Kidney (tissue), 22 donors: ENCODE results near the gene IFNGR1. TPM values are rescaled to one million over a fixed set of nuclear protein-coding genes. Genes with fewer than 3 reads are reported as not detected.
A peak's percentile ranks its signal among the peaks of the same experiment; 100 is the strongest.

Experiments
- DNase-seq, 5 donors: peaks; one replicate each; pipeline ENCODE4 v3.0.0-alpha.2; 2013 to 2020
- FAIRE-seq: peaks from 2 replicates; lab custom pipeline; 2012; peaks lifted over from hg19 to GRCh38; lab: Jason Lieb, UNC
- H3K27ac ChIP-seq, 2 donors: one replicate each; pipeline ENCODE4 v1.7.0; 2013; ENCODE audit warnings: low read depth in 2 of 2, low read length in 2 of 2, inconsistent platforms in 1 of 2
- H3K27me3 ChIP-seq: one replicate; pipeline ENCODE4 v1.7.1; 2013; ENCODE audit warnings: low read length, inconsistent platforms; ENCODE audit not compliant: control insufficient read depth, insufficient read depth
- H3K36me3 ChIP-seq, 3 donors: one replicate each; pipeline versions ENCODE4 v1.7.0 to v1.7.1; 2013; ENCODE audit warnings: low read length in 3 of 3, control low read depth in 1 of 3, inconsistent platforms in 1 of 3; ENCODE audit not compliant: insufficient read depth in 3 of 3, control insufficient read depth in 2 of 3
- H3K4me1 ChIP-seq, 3 donors: one replicate each; pipeline versions ENCODE4 v1.7.0 to v1.7.1; 2013; ENCODE audit warnings: low read length in 3 of 3, inconsistent platforms in 1 of 3, low read depth in 1 of 3; ENCODE audit not compliant: control insufficient read depth in 2 of 3, insufficient read depth in 2 of 3
- H3K4me3 ChIP-seq, 3 donors: one replicate each; pipeline versions ENCODE4 v1.7.0 to v1.8.1; 2013; ENCODE audit warnings: low read length in 3 of 3, control low read depth in 1 of 3, inconsistent platforms in 1 of 3
- H3K9ac ChIP-seq, 3 donors: one replicate each; pipeline versions ENCODE4 v1.7.0 to v1.7.1; 2013; ENCODE audit warnings: low read length in 3 of 3, control low read depth in 1 of 3, inconsistent platforms in 1 of 3
- H3K9me3 ChIP-seq, 3 donors: one replicate each; pipeline versions ENCODE4 v1.7.0 to v1.7.1; 2013; ENCODE audit warnings: low read length in 3 of 3, control low read depth in 1 of 3, inconsistent platforms in 1 of 3; ENCODE audit not compliant: control insufficient read depth in 2 of 3, insufficient read depth in 1 of 3
- intact Hi-C: fragments of 100-400 bp; cut with DNase I; formaldehyde crosslinking; loops from one replicate; pipeline ENCODE4 v1.11.1; 2022
- long read RNA-seq, 10 donors: library from polyadenylated mRNA in 1 of 10; unstranded in 1 of 10; transcript quantifications; one replicate each; pipeline ENCODE4 v2.0.0 and lab custom pipeline, GENCODE V29; 2021 to 2026
- polyA plus RNA-seq: library from polyadenylated mRNA; stranded (reverse); fragments of 350-450 nt; fragmentation: Illumina TruSeq; extraction: RNeasy Lipid Tissue Mini Kit (QIAGEN cat#74804); gene quantifications from one replicate; pipeline ENCODE4 v1.2.3, GENCODE V29; 2014; ENCODE audit warnings: low read depth, low replicate concordance; ENCODE audit not compliant: insufficient read depth
- total RNA-seq: library from RNA; stranded (reverse); fragmentation: NEBNext Ultra II Directional; extraction: Animal tissue kit (Norgen Biotek cat#: 25700); gene quantifications from one replicate; pipeline ENCODE4 v1.2.1, GENCODE V29; 2021
- TF ChIP-seq, protein P1 (sequence below): IDR thresholded peaks from 3 replicates; pipeline ENCODE4 v1.5.1; 2012; ENCODE audit warnings: mild to moderate bottlenecking, moderate library complexity, borderline replicate concordance; ENCODE audit not compliant: insufficient read depth; ENCODE audit errors: extremely low read depth
- donor health status: control.
- donor health status: control.
- donor health status: control.
- donor health status: control.
- donor health status: control.
- donor health status: DM: yes; HTN: yes; CAD: no.
- donor health status: Normal renal cell carcinoma (clear cell type).

The IFNGR1 gene
- total RNA-seq (94.3 TPM), polyA plus RNA-seq (42.8 TPM)
- long read RNA-seq, donor 1, transcript IFNGR1-201 (7 exons, 2,139 nt) = major isoform, 18 of 18 reads
- long read RNA-seq, donor 1, partial matches to known transcripts = 0 of 18 reads
- long read RNA-seq, donor 1, other reads (novel, unspliced or antisense) = 0 of 18 reads
- long read RNA-seq, donor 2, transcript IFNGR1-201 (7 exons, 2,139 nt) = major isoform, 13 of 13 reads
- long read RNA-seq, donor 2, partial matches to known transcripts = 0 of 13 reads
- long read RNA-seq, donor 2, other reads (novel, unspliced or antisense) = 0 of 13 reads
- long read RNA-seq, donor 3, transcript IFNGR1-201 (7 exons, 2,139 nt) = major isoform, 18 of 18 reads
- long read RNA-seq, donor 3, partial matches to known transcripts = 0 of 18 reads
- long read RNA-seq, donor 3, other reads (novel, unspliced or antisense) = 0 of 18 reads
- long read RNA-seq, donor 4, transcript IFNGR1-201 (7 exons, 2,139 nt) = major isoform, 19 of 19 reads
- long read RNA-seq, donor 4, partial matches to known transcripts = 0 of 19 reads
- long read RNA-seq, donor 4, other reads (novel, unspliced or antisense) = 0 of 19 reads
- long read RNA-seq, donor 5, partial matches to known transcripts = 0 of 1 reads
- long read RNA-seq, donor 5, other reads (novel, unspliced or antisense) = 0 of 1 reads
- long read RNA-seq, donor 6, transcript IFNGR1-201 (7 exons, 2,139 nt) = major isoform, 25 of 25 reads
- long read RNA-seq, donor 6, partial matches to known transcripts = 0 of 25 reads
- long read RNA-seq, donor 6, other reads (novel, unspliced or antisense) = 0 of 25 reads
- long read RNA-seq, donor 7, transcript IFNGR1-201 (7 exons, 2,139 nt) = major isoform, 71 of 82 reads
- long read RNA-seq, donor 7, partial matches to known transcripts = 5 of 82 reads
- long read RNA-seq, donor 7, other reads (novel, unspliced or antisense) = 6 of 82 reads
- long read RNA-seq, donor 8, transcript IFNGR1-201 (7 exons, 2,139 nt) = major isoform, 18 of 18 reads
- long read RNA-seq, donor 8, partial matches to known transcripts = 0 of 18 reads
- long read RNA-seq, donor 8, other reads (novel, unspliced or antisense) = 0 of 18 reads
- long read RNA-seq, donor 9, transcript IFNGR1-201 (7 exons, 2,139 nt) = major isoform, 10 of 25 reads
- long read RNA-seq, donor 9, partial matches to known transcripts = 13 of 25 reads
- long read RNA-seq, donor 9, other reads (novel, unspliced or antisense) = 0 of 25 reads
- long read RNA-seq, donor 10, transcript IFNGR1-201 (7 exons, 2,139 nt) = major isoform, 12 of 12 reads
- long read RNA-seq, donor 10, partial matches to known transcripts = 0 of 12 reads
- long read RNA-seq, donor 10, other reads (novel, unspliced or antisense) = 0 of 12 reads

GRCh38 chr6:137218917-137219663, at the start of gene IFNGR1:
Gene IFNGR1 (minus strand): TSS chr6:137219385. CDS start chr6:137219327, 58 bp downstream.
- intact Hi-C loops = no loop called here
- FAIRE-seq (peak; percentile 44), DNase-seq (peak; percentile 97 to 100 (median 97))
- Histone ChIP-seq H3K9me3 (no peaks in the 10 kb centered on the region), H3K4me3 (peak within 1 kb of the TSS; percentile 89 to 99 (median 97)), H3K9ac (peak within 1 kb of the TSS; percentile 75 to 98 (median 88)), H3K36me3 (no peaks in the 10 kb centered on the region), H3K27ac (peak within 1 kb of the TSS; percentile 91 to 98), H3K4me1 (peaks cover 0 to 18% (median 8%) of the 10 kb centered on the region in 3 donors), H3K27me3 (no peaks in the 10 kb centered on the region)
- TF ChIP-seq, protein P1, sequence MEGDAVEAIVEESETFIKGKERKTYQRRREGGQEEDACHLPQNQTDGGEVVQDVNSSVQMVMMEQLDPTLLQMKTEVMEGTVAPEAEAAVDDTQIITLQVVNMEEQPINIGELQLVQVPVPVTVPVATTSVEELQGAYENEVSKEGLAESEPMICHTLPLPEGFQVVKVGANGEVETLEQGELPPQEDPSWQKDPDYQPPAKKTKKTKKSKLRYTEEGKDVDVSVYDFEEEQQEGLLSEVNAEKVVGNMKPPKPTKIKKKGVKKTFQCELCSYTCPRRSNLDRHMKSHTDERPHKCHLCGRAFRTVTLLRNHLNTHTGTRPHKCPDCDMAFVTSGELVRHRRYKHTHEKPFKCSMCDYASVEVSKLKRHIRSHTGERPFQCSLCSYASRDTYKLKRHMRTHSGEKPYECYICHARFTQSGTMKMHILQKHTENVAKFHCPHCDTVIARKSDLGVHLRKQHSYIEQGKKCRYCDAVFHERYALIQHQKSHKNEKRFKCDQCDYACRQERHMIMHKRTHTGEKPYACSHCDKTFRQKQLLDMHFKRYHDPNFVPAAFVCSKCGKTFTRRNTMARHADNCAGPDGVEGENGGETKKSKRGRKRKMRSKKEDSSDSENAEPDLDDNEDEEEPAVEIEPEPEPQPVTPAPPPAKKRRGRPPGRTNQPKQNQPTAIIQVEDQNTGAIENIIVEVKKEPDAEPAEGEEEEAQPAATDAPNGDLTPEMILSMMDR = no peak

DNA sequence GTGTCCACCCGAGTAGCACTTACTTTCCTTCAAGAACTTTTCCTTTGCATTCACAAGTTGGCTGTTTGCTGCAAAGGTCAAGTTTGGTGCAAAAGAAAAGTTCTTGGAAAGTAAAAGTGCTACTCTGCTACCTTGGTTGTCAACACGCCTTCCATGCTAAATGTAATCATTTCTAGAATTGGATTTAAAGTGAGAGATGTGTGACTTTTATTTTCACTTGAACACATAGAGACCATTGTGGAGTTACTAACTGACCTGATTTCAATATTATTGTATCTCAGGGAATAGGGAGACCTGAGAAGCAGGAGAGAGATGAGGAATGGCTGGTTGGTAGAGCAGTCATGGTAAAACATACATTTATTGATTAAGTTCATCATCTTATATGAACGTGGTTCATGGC, 49.7 kb upstream of the IFNGR1 start:
- intact Hi-C loops = no loop called here
- Histone ChIP-seq H3K27me3 (no peaks in the 10 kb centered on the region), H3K4me3 (no peak overlapping the region), H3K9ac (no peak overlapping the region), H3K27ac (no peak overlapping the region), H3K36me3 (no peaks in the 10 kb centered on the region), H3K9me3 (no peaks in the 10 kb centered on the region), H3K4me1 (no peaks in the 10 kb centered on the region)
- TF ChIP-seq, protein P1 = no peak
- no peak for FAIRE-seq
- no peak for DNase-seq

GRCh38 chr6:137266309-137266586, 47.1 kb upstream of the IFNGR1 start:
- intact Hi-C loops = no loop called here
- no peak overlapping the region for H3K4me3 ChIP-seq
- H3K4me1 ChIP-seq = no peaks in the 10 kb centered on the region
- TF ChIP-seq, protein P1 = no peak
- no peak overlapping the region for H3K27ac ChIP-seq
- DNase-seq (no peak), FAIRE-seq (no peak)
- H3K27me3 ChIP-seq = no peaks in the 10 kb centered on the region
- H3K9me3 ChIP-seq = no peaks in the 10 kb centered on the region
- no peak overlapping the region for H3K9ac ChIP-seq
- no peaks in the 10 kb centered on the region for H3K36me3 ChIP-seq
